ENCODE data around the gene TENT4B.

The TENT4B gene

GRCh38 chr16:50195756-50196155, 42.6 kb downstream of the TENT4B start:
- DNase-seq (ENCODE audit: low read depth in 2 of 2) = no peak

- no peak for DNase-seq (ENCODE audit: low read depth in 2 of 2)
Measured at GRCh38 chr16:50197582-50197981, 44.5 kb downstream of the TENT4B start.

GRCh38 chr16:50198802-50199403, 45.8 kb downstream of the TENT4B start:
- DNase-seq (ENCODE audit: low read depth in 2 of 2) = no peak

- no peak for DNase-seq (ENCODE audit: low read depth in 2 of 2)
Measured at GRCh38 chr16:50201787-50202186, 48.7 kb downstream of the TENT4B start.

GRCh38 chr16:50202926-50203624, 50.0 kb downstream of the TENT4B start:
- no peak for DNase-seq (ENCODE audit: low read depth in 2 of 2)

GRCh38 chr16:50203681-50204080, 50.6 kb downstream of the TENT4B start:
- DNase-seq (ENCODE audit: low read depth in 2 of 2) = no peak

- DNase-seq (ENCODE audit: low read depth in 2 of 2) = no peak
Measured at GRCh38 chr16:50204453-50205108, 51.5 kb downstream of the TENT4B start.

GRCh38 chr16:50207652-50208051, 54.5 kb downstream of the TENT4B start:
- DNase-seq (ENCODE audit: low read depth in 2 of 2) = no peak

- DNase-seq (ENCODE audit: low read depth in 2 of 2) = no peak
Measured at GRCh38 chr16:50208460-50208931, 55.4 kb downstream of the TENT4B start.

GRCh38 chr16:50209546-50210265, 56.6 kb downstream of the TENT4B start:
- DNase-seq (ENCODE audit: low read depth in 2 of 2) = no peak

- peak; percentile 14 to 30 for DNase-seq (ENCODE audit: low read depth in 2 of 2)
Measured at GRCh38 chr16:50210266-50211038, 57.3 kb downstream of the TENT4B start.

- no peak for DNase-seq (ENCODE audit: low read depth in 2 of 2)
Measured at GRCh38 chr16:50213939-50214519, 60.9 kb downstream of the TENT4B start.

- DNase-seq (ENCODE audit: low read depth in 2 of 2) = no peak
Measured at GRCh38 chr16:50215680-50216079, 62.6 kb downstream of the TENT4B start.

GRCh38 chr16:50216231-50216630, 63.1 kb downstream of the TENT4B start:
- DNase-seq (ENCODE audit: low read depth in 2 of 2) = no peak

GRCh38 chr16:50219402-50219975, 66.4 kb downstream of the TENT4B start:
- DNase-seq (ENCODE audit: low read depth in 2 of 2) = no peak

GRCh38 chr16:50224286-50224685, 71.2 kb downstream of the TENT4B start:
- no peak for DNase-seq (ENCODE audit: low read depth in 2 of 2)

- no peak for DNase-seq (ENCODE audit: low read depth in 2 of 2)
Measured at GRCh38 chr16:50227120-50227519, 74.0 kb downstream of the TENT4B start.

- DNase-seq (ENCODE audit: low read depth in 2 of 2) = no peak
Measured at GRCh38 chr16:50227665-50228064, 74.6 kb downstream of the TENT4B start.

GRCh38 chr16:50228364-50228868, 75.3 kb downstream of the TENT4B start:
- DNase-seq (ENCODE audit: low read depth in 2 of 2) = no peak

GRCh38 chr16:50229149-50229726, 76.1 kb downstream of the TENT4B start:
- DNase-seq (ENCODE audit: low read depth in 2 of 2) = no peak

All from stimulated activated CD8-positive, alpha-beta memory T cell treated with anti-CD3 and anti-CD28 coated beads, Interleukin-7, amount 100 ng/mL, for 4 hours (primary cell).